ENCODE measurements around the gene AIF1.

The AIF1 gene

GRCh38 chr6:31621320-31621939, 6.4 kb downstream of the AIF1 start:
- DNase-seq = no peak

GRCh38 chr6:31621991-31622390, 7.0 kb downstream of the AIF1 start:
- DNase-seq = no peak

- DNase-seq = no peak
These were observed 7.7 kb downstream of the AIF1 start for GRCh38 chr6:31622684-31623091.

GRCh38 chr6:31624070-31624469, 9.0 kb downstream of the AIF1 start:
- no peak for DNase-seq

- DNase-seq = no peak
These were observed 11.9 kb downstream of the AIF1 start for GRCh38 chr6:31626952-31627351.

- DNase-seq = no peak
These were observed 12.8 kb downstream of the AIF1 start for GRCh38 chr6:31627690-31628287.

- no peak for DNase-seq
These were observed 14.0 kb downstream of the AIF1 start for GRCh38 chr6:31629014-31629413.

- no peak for DNase-seq
These were observed 15.3 kb downstream of the AIF1 start for GRCh38 chr6:31630177-31630934.

- DNase-seq = no peak
These were observed 16.2 kb downstream of the AIF1 start for GRCh38 chr6:31631209-31631608.

- no peak for DNase-seq
These were observed 16.7 kb downstream of the AIF1 start for GRCh38 chr6:31631681-31632278.

- no peak for DNase-seq
These were observed 17.4 kb downstream of the AIF1 start for GRCh38 chr6:31632279-31632946.

- DNase-seq = no peak
These were observed 18.4 kb downstream of the AIF1 start for GRCh38 chr6:31633447-31633846.

- DNase-seq = no peak
These were observed 19.1 kb downstream of the AIF1 start for GRCh38 chr6:31634131-31634530.

GRCh38 chr6:31634969-31635575, 20.0 kb downstream of the AIF1 start:
- DNase-seq = no peak

- no peak for DNase-seq
These were observed 21.9 kb downstream of the AIF1 start for GRCh38 chr6:31636698-31637596.

- DNase-seq = no peak
These were observed 24.0 kb downstream of the AIF1 start for GRCh38 chr6:31639043-31639442.

- DNase-seq = no peak
These were observed 24.4 kb downstream of the AIF1 start for GRCh38 chr6:31639449-31639861.

- DNase-seq = no peak
These were observed 25.6 kb downstream of the AIF1 start for GRCh38 chr6:31640612-31641011.

GRCh38 chr6:31641370-31641769, 26.3 kb downstream of the AIF1 start:
- no peak for DNase-seq

- DNase-seq = no peak
These were observed 27.9 kb downstream of the AIF1 start for GRCh38 chr6:31642798-31643570.
